Measurements from ENCODE around the gene NEK11. TPM values are rescaled to one million over a fixed set of nuclear protein-coding genes. Genes with fewer than 3 reads are reported as not detected.
A peak's percentile ranks its signal among the peaks of the same experiment; 100 is the strongest.

NEK11 gene
- total and polyA plus RNA-seq, 9 of the 15 experiments (the other 6 are each of a cell fraction or from before 2014, with no cell fraction given) = 0.28 to 1.5 (median 0.87) TPM

DNA sequence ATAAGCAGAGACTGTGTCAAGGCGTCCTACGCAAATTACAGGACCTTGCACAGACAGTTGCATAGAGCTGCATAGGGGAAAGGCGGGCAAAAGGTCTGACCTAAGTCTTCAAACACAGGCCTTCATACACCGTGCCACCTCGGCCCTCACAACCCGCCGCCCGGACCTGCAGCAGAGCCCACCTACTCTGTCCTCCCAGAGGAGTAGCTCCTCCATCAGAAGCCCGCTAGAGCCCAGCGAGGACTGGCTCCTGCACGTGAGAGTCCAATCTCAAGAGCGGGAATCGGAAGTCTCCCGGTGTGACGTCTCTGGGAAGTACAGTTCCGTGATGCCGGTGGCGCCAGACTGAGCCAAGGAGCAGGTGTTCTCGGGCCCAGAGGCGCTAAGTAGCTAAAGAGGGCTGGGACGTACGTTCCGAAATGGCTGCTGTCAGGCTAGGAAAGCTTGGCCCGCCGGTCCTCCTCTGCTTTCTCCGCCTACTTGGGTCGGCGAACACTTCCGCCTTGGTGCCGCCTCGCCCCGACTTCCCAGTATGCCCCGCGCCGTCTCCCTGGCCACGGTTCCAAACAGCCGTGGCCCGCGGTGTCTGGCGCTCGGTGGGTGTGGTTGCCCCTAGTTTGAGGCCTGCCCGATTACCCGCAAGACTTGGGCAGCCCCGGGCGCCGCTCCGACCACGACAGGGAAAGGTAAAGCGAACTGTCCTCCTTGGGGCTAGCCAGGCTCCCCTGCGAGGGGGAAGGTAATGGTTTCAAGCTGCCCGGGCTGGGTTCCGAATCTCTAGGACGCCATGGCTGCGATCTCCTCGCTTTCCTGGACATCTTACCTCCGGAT lies at the start of gene NEK11, which contains the start of gene ASTE1 (continued):
- TF ChIP-seq, protein P1, sequence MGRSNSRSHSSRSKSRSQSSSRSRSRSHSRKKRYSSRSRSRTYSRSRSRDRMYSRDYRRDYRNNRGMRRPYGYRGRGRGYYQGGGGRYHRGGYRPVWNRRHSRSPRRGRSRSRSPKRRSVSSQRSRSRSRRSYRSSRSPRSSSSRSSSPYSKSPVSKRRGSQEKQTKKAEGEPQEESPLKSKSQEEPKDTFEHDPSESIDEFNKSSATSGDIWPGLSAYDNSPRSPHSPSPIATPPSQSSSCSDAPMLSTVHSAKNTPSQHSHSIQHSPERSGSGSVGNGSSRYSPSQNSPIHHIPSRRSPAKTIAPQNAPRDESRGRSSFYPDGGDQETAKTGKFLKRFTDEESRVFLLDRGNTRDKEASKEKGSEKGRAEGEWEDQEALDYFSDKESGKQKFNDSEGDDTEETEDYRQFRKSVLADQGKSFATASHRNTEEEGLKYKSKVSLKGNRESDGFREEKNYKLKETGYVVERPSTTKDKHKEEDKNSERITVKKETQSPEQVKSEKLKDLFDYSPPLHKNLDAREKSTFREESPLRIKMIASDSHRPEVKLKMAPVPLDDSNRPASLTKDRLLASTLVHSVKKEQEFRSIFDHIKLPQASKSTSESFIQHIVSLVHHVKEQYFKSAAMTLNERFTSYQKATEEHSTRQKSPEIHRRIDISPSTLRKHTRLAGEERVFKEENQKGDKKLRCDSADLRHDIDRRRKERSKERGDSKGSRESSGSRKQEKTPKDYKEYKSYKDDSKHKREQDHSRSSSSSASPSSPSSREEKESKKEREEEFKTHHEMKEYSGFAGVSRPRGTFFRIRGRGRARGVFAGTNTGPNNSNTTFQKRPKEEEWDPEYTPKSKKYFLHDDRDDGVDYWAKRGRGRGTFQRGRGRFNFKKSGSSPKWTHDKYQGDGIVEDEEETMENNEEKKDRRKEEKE (IDR thresholded peaks at IDR 0.05; ENCODE audit: borderline replicate concordance in 1 of 2, control insufficient read depth in 1 of 2, low read depth in 2 of 2, low read length in 1 of 2) = no peak
- TF ChIP-seq, protein P2, sequence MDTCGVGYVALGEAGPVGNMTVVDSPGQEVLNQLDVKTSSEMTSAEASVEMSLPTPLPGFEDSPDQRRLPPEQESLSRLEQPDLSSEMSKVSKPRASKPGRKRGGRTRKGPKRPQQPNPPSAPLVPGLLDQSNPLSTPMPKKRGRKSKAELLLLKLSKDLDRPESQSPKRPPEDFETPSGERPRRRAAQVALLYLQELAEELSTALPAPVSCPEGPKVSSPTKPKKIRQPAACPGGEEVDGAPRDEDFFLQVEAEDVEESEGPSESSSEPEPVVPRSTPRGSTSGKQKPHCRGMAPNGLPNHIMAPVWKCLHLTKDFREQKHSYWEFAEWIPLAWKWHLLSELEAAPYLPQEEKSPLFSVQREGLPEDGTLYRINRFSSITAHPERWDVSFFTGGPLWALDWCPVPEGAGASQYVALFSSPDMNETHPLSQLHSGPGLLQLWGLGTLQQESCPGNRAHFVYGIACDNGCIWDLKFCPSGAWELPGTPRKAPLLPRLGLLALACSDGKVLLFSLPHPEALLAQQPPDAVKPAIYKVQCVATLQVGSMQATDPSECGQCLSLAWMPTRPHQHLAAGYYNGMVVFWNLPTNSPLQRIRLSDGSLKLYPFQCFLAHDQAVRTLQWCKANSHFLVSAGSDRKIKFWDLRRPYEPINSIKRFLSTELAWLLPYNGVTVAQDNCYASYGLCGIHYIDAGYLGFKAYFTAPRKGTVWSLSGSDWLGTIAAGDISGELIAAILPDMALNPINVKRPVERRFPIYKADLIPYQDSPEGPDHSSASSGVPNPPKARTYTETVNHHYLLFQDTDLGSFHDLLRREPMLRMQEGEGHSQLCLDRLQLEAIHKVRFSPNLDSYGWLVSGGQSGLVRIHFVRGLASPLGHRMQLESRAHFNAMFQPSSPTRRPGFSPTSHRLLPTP (IDR thresholded peaks at IDR 0.05; ENCODE audit: borderline replicate concordance, extremely low read depth, insufficient read length) = no peak
- TF ChIP-seq, protein P3, sequence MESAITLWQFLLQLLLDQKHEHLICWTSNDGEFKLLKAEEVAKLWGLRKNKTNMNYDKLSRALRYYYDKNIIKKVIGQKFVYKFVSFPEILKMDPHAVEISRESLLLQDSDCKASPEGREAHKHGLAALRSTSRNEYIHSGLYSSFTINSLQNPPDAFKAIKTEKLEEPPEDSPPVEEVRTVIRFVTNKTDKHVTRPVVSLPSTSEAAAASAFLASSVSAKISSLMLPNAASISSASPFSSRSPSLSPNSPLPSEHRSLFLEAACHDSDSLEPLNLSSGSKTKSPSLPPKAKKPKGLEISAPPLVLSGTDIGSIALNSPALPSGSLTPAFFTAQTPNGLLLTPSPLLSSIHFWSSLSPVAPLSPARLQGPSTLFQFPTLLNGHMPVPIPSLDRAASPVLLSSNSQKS (CRISPR knock-in tag; IDR thresholded peaks at IDR 0.05) = no peak
- TF ChIP-seq POLR2B (IDR thresholded peaks at IDR 0.05; ENCODE audit: low read depth, partially characterized antibody) (peak; percentile 61), ZNF324 (CRISPR knock-in tag; IDR thresholded peaks at IDR 0.05) (no peak), MAFF (IDR thresholded peaks at IDR 0.05; ENCODE audit: low read length) (no peak), MAFG (tag; conservative IDR thresholded peaks at IDR 0.05) (no peak), ZNF212 (CRISPR knock-in tag; IDR thresholded peaks at IDR 0.05) (no peak), POLR2AphosphoS5 (IDR thresholded peaks at IDR 0.05; ENCODE audit: control insufficient read depth, insufficient read depth, low read depth, low read length) (peak; percentile 64), ZNF12 (CRISPR knock-in tag; IDR thresholded peaks at IDR 0.05) (no peak), NR2F6 (CRISPR knock-in tag; IDR thresholded peaks at IDR 0.05) (no peak), SMAD3 (CRISPR knock-in tag; conservative IDR thresholded peaks at IDR 0.05) (no peak), HDAC6 (IDR thresholded peaks at IDR 0.05; ENCODE audit: low read depth, low read length) (no peak), NCOR1 (IDR thresholded peaks at IDR 0.05) (no peak)
- TF ChIP-seq, protein P4, sequence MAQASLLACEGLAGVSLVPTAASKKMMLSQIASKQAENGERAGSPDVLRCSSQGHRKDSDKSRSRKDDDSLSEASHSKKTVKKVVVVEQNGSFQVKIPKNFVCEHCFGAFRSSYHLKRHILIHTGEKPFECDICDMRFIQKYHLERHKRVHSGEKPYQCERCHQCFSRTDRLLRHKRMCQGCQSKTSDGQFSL (CRISPR knock-in tag; IDR thresholded peaks at IDR 0.05) = no peak
- TF ChIP-seq, protein P4 (tag; IDR thresholded peaks at IDR 0.05) = no peak
- TF ChIP-seq, protein P5, sequence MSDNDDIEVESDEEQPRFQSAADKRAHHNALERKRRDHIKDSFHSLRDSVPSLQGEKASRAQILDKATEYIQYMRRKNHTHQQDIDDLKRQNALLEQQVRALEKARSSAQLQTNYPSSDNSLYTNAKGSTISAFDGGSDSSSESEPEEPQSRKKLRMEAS (CRISPR knock-in tag; IDR thresholded peaks at IDR 0.05) = peak; percentile 45
- TF ChIP-seq, protein P6, sequence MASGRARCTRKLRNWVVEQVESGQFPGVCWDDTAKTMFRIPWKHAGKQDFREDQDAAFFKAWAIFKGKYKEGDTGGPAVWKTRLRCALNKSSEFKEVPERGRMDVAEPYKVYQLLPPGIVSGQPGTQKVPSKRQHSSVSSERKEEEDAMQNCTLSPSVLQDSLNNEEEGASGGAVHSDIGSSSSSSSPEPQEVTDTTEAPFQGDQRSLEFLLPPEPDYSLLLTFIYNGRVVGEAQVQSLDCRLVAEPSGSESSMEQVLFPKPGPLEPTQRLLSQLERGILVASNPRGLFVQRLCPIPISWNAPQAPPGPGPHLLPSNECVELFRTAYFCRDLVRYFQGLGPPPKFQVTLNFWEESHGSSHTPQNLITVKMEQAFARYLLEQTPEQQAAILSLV (tag; IDR thresholded peaks at IDR 0.05) = no peak
